GM12891 (cell line): ENCODE measurements around the gene MYLK3.
A peak's percentile ranks its signal among the peaks of the same experiment; 100 is the strongest.

ENCODE experiments used
- DNase-seq: peaks from one replicate; pipeline ENCODE4 v3.0.0; 2011; ENCODE audit warnings: low spot score; ENCODE audit not compliant: insufficient read length
- FAIRE-seq: peaks from 2 replicates; lab custom pipeline; 2011; peaks lifted over from hg19 to GRCh38; lab: Jason Lieb, UNC
- PAX5 ChIP-seq: IDR thresholded peaks from 2 replicates; pipeline ENCODE4 v1.6.1; 2011; ENCODE audit warnings: low read length, moderate library complexity, mild to moderate bottlenecking; ENCODE audit not compliant: insufficient read depth, severe bottlenecking
- POLR2A ChIP-seq: IDR thresholded peaks from 2 replicates; pipeline ENCODE4 v1.6.1; 2011; ENCODE audit warnings: low read depth, low read length, control low read depth
- POLR2AphosphoS5 ChIP-seq: IDR thresholded peaks from 2 replicates; pipeline ENCODE4 v1.6.1; 2011; ENCODE audit warnings: low read depth, low read length, control low read depth
- POU2F2 ChIP-seq: IDR thresholded peaks from 2 replicates; pipeline ENCODE4 v1.6.1; 2011; ENCODE audit warnings: low read depth, mild to moderate bottlenecking, control low read depth, low read length, moderate library complexity
- SPI1 ChIP-seq: IDR thresholded peaks from 2 replicates; pipeline ENCODE4 v1.6.1; 2011; ENCODE audit warnings: low read depth, low read length, control low read depth
- TAF1 ChIP-seq: IDR thresholded peaks from 2 replicates; pipeline ENCODE4 v1.6.1; 2011; ENCODE audit warnings: low read depth, low read length, control low read depth

Gene MYLK3

GRCh38 chr16:46714797-46715591, 33.1 kb downstream of the MYLK3 start:
- FAIRE-seq (no peak), DNase-seq (no peak)
- no peak for TF ChIP-seq POLR2AphosphoS5
- TF ChIP-seq SPI1 = no peak
- TF ChIP-seq PAX5 = no peak
- TF ChIP-seq TAF1 = no peak
- TF ChIP-seq POU2F2 = no peak
- TF ChIP-seq POLR2A = no peak

- DNase-seq = no peak
- no peak for TF ChIP-seq TAF1
- no peak for TF ChIP-seq POLR2A
- TF ChIP-seq PAX5 = no peak
- no peak for TF ChIP-seq POU2F2
- no peak for TF ChIP-seq POLR2AphosphoS5
- no peak for TF ChIP-seq SPI1
- no peak for FAIRE-seq
Observed at GRCh38 chr16:46713634-46714033, 34.5 kb downstream of the MYLK3 start.

- FAIRE-seq = no peak
Observed at GRCh38 chr16:46712911-46713310, 35.2 kb downstream of the MYLK3 start.

GRCh38 chr16:46711106-46712058, 36.8 kb downstream of the MYLK3 start:
- DNase-seq (no peak), FAIRE-seq (no peak)
- no peak for TF ChIP-seq POLR2A
- no peak for TF ChIP-seq POLR2AphosphoS5
- no peak for TF ChIP-seq SPI1
- no peak for TF ChIP-seq TAF1

More at GRCh38 chr16:46712911-46713310, 35.2 kb downstream of the MYLK3 start:
- DNase-seq = no peak
- TF ChIP-seq POU2F2 (no peak), POLR2A (no peak), TAF1 (no peak), PAX5 (no peak), POLR2AphosphoS5 (no peak), SPI1 (no peak)

- FAIRE-seq (no peak), DNase-seq (no peak)
- TF ChIP-seq POLR2AphosphoS5 = no peak
- TF ChIP-seq PAX5 = no peak
- no peak for TF ChIP-seq POLR2A
Observed at GRCh38 chr16:46709469-46710005, 38.6 kb downstream of the MYLK3 start.

- peak; percentile 55 for FAIRE-seq
- TF ChIP-seq POLR2A = no peak
- TF ChIP-seq SPI1 = no peak
- TF ChIP-seq POLR2AphosphoS5 = no peak
- TF ChIP-seq POU2F2 = no peak
- no peak for TF ChIP-seq PAX5
- no peak for TF ChIP-seq TAF1
- DNase-seq = no peak
Observed at GRCh38 chr16:46706642-46707041, 41.5 kb downstream of the MYLK3 start.

GRCh38 chr16:46702030-46702429, 46.1 kb downstream of the MYLK3 start:
- DNase-seq = no peak
- TF ChIP-seq POU2F2 (no peak), SPI1 (no peak), PAX5 (no peak), POLR2AphosphoS5 (no peak), POLR2A (no peak), TAF1 (no peak)
- FAIRE-seq = no peak

- no peak for DNase-seq
- no peak for FAIRE-seq
- no peak for TF ChIP-seq TAF1
- TF ChIP-seq POU2F2 = no peak
- no peak for TF ChIP-seq SPI1
- TF ChIP-seq POLR2AphosphoS5 = no peak
- TF ChIP-seq POLR2A = no peak
- no peak for TF ChIP-seq PAX5
Observed at GRCh38 chr16:46701615-46702014, 46.5 kb downstream of the MYLK3 start.

GRCh38 chr16:46700048-46700447, 48.1 kb downstream of the MYLK3 start:
- no peak for FAIRE-seq
- TF ChIP-seq PAX5 (no peak), TAF1 (no peak), SPI1 (no peak), POU2F2 (no peak), POLR2A (no peak), POLR2AphosphoS5 (no peak)
- DNase-seq = no peak
